GM21529 (cell line): ENCODE data around the gene MRTFB.

Experiments
- ATAC-seq: cut with Tn5 transposase; IDR thresholded peaks from one replicate; pipeline ENCODE4 v1.9.1; 2021; ENCODE audit not compliant: unreplicated experiment

Gene MRTFB

GRCh38 chr16:14283786-14284185 is 212.7 kb downstream of the MRTFB start:
- ATAC-seq: no peak

GRCh38 chr16:14284371-14284770 is 213.3 kb downstream of the MRTFB start:
- no peak for ATAC-seq

GRCh38 chr16:14284930-14285512 is 213.9 kb downstream of the MRTFB start:
- peak; percentile 39 for ATAC-seq

DNA sequence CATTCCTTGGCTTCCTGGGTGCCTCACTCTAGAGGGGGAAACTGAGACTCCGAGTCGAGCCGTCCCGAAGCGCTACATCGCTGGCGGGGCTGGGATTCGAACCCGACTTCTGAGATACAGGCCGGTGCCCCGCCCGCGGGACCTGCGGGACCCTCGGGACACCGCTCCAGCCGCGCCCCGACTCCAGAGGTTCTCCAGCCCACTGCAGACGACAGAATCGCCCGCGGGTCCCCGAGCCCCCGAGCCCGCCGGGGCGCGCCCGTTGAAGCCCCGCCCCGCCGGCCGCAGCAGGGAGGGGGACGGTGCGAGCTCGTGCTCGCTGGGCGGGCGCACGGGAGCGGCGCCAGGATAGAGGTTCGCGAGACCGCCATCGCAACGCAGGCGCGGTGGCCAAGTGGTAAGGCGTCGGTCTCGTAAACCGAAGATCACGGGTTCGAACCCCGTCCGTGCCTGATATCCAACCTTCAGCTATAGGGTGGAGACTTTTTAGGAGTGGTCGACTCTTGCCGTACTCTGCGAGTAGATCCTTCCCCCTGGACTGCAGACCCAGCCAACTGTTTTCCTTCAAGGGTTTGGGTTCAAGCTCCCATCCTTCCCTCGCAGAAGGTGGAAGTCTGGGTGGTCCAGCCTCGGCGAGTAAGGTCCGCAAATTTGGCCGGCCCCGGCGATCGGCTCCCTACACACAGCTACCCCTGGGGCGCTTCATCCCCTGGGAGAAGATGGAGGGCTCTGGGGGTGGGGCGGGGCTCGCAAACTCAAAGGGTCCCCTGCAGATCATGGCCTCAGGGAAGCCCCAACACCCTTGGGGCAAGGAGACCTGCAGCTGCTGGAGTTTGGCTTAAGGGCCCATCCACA is 214.6 kb downstream of the MRTFB start:
- peak; percentile 64 for ATAC-seq

- ATAC-seq: peak; percentile 39
Measured at GRCh38 chr16:14286368-14287230, 215.5 kb downstream of the MRTFB start.

GRCh38 chr16:14289692-14290340 is 218.7 kb downstream of the MRTFB start:
- no peak for ATAC-seq

GRCh38 chr16:14291286-14291685 is 220.2 kb downstream of the MRTFB start:
- no peak for ATAC-seq

DNA sequence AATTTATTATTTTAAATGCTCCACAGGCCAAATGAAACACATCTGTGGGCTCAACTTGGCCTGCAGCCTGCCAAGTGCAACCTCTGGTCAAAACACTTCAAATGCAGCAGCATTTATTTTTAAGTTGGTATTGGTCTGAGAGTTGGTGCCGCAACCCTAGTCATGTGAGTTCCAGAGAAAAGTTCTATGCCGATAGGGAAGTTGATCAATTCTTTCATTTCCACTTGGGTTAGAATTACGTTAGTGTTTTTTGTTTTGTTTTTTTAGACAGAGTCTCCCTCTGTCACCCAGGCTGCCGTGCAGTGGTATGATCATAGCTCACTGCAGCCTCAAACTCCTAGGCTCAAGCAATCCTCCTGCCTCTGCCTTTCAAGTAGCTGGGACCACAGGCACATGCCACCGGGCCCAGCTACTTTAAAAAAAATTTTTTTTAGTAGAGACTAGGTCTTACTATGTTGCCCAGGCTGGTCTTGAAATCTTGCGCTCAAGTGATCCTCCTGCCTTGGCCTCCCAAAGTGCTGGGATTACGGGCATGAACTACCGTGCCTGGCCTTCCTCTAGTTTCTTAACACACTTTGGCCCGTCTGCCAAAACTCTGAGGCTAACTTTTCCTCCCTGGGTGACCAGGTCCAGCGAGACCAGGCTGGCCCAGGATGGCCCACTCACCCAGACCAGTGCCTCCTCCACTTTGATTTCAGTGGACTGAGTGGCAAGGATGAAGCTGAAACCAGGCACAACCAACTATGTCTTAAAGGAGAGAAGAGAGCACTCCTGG is 221.1 kb downstream of the MRTFB start:
- ATAC-seq: no peak

DNA sequence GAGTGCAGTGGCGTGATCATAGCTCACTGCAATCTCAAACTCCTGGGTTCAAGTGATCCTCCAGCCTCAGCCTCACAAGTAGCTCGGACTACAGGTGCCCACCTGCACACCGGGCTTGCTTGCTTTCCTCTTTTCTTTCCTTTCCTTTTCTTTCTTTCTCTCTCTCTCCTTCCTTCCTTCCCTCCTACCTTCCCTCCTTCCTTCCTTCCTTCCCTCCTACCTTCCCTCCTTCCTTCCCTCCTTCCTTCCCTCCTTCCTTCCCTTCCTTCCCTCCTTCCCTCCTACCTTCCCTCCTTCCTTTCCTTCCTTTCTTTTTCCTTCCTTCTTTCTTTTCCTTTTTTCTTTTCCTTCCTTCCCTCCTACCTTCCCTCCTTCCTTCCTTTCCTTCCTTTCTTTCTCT is 225.5 kb downstream of the MRTFB start:
- ATAC-seq: no peak

DNA sequence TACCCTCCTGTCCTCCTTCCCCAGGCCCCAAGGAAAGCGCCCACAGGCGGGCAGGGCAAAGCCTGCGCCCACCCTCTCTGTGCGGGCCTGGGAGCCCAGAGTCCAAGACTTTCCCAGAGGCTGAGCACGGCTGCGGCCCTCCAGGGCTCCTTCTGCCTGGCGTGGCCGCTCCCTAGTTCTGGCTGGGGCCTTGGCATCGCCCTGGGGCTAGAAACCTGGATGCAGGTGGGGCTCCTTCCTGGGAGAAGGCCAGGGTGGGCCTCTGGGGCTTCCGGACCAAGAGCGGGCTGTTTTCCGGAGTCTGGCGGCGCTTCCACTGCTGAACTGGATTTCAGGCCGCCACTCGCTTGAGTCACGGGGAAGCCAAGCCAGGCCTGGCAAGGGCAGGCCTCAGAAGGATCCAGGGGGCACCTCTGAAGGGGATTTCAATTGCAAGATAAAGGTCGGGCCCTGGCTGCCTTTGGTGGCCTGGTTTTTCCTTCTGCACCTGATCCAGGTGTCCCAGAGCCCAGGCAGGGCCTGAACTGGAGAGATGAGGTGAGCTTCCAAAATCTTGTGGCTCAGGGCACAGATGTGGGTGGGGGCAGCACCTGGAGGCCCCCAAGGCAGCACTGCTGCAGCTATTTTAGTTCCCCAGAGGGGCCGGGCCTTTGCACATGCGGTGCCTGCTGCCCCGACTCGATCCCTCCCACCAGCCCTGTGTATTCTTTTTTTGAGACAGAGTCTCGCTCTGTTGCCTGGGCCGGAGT is 227.4 kb downstream of the MRTFB start:
- no peak for ATAC-seq

DNA sequence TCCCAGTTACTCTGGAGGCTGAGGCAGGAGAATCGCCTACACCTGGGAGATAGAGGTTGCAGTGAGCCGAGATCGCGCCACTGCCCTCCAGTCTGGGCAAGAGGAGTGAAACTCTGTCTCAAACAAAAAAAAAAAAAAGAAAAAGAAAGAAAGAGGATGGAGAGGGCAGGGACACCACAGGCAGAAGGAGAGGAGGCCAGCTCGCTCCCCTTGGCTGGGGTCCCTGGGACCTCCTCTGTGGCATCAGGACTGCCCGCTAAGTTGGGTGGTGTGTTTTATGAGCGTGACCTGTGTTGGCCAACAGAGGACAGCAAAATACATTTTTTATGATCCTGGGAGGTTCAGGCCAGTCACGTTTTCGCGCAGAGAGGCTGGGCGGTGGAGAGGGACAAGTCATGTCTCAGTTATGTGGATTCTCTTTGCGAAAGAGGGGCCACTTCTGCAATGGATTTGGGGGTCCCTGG is 229.6 kb downstream of the MRTFB start:
- no peak for ATAC-seq

DNA sequence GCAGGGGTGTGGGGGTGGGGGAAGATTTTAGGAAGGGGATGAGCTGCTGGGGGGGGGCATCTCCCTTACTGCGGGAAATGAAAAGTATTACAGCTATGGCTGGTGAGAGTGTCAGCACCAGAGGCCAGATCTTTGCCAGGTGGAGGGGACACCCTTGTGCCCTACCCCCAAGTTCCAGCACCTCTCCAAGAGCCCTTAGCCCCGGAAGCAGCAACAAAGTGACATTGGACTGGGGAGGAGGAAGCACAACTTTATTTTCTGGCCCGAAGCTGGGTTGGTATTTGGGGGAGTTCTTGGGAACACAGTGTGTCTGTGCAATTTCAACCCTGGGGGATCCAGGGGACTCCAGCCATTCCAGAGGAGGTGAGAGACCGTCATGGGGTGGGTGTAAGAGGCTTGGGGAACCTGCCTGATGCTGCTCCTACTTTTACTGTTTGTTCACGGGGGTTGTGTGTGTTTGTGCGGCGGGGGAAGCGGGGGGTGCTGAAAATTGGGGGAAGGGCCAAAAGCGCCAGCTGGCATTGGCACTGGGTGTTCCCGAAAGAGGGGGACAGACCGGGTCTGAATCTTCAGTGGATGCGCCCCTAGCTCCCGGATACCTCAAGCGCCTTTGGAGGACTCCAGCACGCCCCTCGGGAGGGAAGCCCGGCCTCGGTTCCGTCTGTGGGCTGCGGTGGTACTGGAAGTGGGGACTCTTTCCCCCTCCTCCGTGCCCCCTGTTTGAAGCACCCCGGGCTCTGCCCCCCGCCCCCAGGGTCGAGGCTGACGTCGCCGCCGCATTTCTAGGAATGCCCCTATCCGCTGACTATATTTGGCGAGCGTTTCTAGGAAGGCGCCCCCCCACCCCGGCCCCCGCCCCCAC is 230.3 kb downstream of the MRTFB start:
- no peak for ATAC-seq

DNA sequence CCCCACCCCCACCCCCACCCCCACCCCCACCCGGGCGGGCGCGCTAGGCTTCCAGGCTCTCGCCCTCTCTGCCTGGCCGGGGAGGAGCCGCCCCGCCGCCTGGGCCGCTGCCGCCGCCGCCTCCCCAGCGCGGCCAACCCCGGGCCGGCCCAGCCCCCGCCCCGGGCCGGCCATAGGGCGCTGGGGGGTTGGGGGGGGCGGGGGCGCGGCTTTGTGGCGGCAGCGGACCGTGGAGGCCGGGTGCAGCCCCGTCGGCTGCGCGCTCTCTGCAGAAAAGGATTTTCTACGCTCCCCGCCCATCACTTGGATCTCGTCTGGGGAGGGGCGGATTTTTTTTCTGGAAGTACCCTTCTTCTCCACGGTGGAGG is 230.9 kb downstream of the MRTFB start:
- peak; percentile 66 for ATAC-seq

- ATAC-seq: peak; percentile 22
Measured at GRCh38 chr16:14302399-14303181, 231.5 kb downstream of the MRTFB start.

GRCh38 chr16:14303182-14303618 is 232.1 kb downstream of the MRTFB start:
- no peak for ATAC-seq

GRCh38 chr16:14303639-14304394 is 232.7 kb downstream of the MRTFB start:
- no peak for ATAC-seq

DNA sequence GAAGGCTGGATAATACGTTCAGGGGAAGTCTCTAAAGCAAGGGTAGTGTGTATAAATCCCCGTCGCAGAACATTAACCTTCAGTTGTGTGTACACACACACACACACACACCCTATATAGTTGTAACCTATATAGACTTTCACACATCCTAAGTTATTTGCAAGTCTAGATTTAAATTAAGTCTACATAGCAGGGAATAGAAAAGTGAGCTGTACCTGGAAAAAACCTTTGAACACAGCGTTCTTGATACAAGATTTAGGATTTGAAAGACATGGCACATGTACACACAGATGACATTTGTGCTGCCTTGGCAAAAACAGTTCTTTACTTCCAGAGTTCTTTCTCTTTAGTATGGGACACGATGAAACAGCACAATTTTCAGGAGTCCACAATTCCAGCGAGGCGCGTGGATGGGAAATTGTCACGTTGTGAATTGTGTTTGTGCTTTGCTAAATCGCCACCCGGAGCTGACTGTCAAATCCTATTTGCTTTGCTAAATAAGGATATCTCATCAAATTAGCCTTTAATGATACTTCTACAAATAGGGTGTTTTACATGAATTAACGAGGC is 233.9 kb downstream of the MRTFB start:
- no peak for ATAC-seq
